Stimulated activated naive CD4-positive, alpha-beta T cell (primary cell): Measurements from ENCODE around the gene GLP2R.

Experiments
- DNase-seq, 6 experiments: peaks; one replicate each; lab custom pipeline; 2025; lab: John Stamatoyannopoulos, UW

Gene GLP2R

DNA sequence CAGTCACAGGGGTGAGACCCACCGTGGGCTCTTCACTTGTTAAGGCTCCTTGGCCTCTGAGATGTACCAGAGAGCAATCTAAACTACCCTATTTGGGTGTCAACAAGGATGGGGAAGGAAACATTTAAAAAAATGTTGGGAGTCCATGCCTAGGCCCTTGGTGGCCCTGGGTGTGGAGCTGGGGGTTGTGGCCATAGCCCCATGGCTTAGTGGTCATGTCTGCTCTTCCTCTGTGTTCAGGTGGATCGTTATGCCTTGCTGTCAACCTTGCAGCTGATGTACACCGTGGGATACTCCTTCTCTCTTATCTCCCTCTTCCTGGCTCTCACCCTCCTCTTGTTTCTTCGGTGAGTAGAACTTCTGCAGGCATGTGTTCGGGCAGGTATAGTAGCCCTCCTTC is 28.5 kb downstream of the GLP2R start:
- no peak for DNase-seq

DNA sequence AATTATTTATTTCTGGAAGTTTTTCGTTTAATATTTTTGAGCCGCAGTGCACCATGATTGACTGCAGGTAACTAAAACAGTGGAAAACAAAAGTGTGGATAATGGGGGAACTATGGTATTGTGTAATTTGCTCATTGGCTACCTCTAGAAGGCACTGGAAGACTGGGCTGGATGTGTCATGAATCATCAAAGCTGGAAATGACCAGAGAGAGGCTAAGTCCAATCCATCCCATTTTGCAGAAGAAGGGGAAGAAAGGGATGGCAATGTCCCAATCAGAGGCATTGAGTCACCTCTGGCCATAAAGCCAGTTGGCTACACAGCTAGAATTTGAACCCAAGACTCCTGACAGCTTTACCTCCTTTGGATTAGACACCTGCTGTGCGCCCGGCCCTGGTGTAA is 29.3 kb downstream of the GLP2R start:
- no peak for DNase-seq

- no peak for DNase-seq
Measured at GRCh38 chr17:9859781-9860180, 34.1 kb downstream of the GLP2R start.

DNA sequence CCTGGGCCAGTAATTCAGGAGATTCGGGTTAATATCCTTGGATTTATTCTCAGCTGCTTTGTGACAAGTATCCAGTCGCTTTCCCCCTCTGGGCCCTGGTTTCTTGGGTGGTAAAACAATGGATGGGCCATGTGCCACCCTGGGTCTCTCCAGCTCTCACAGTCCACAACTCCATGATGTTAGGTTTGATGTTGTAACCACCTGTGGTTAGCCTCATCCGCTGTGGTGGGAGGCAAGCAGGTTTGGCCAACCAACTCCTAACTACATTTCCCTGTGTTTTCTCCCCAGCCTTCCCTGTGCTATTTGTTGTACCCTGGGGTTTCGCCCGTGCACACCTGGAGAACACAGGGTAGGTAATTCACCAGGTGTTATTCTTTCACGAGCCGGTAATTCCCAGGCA is 35.1 kb downstream of the GLP2R start:
- DNase-seq, result no peak

DNA sequence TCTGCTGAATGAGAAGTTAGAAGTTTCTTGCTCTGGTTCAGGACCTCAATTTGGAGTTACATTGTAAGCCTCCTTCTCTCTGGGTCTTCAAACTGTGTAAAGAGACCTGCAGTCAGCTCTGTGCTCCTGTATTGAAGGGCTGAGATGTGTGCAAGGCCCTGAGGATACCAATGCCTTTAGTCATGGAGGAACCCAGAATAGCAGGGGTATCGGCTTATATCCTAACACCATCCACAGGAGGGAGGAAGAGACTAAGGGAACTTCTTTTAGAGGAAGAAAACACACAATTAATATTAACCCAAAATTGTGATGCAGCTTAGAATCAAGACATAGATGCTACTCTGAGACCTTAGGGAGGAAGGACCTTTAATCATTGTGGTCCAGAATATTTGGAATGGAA is 36.5 kb downstream of the GLP2R start:
- no peak for DNase-seq

DNA sequence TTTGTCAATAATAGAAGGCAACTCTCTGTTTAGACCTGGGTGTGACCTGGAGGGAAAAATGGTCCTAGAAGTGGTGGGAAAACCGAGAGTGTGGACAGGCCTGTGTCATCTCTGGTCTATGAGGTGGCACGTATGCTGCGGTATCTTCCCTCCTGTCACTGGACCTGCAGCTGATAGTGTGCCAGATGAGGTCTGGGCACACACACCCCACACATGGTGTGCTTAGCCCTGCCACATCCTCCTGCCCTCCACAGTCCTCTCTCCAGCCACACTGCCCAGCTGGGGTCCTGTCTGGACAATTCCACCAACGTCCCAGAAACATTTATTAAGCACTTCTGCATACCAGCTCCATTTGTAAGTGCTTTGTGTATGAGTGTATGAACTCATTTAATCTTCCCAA is 37.2 kb downstream of the GLP2R start:
- no peak for DNase-seq

DNA sequence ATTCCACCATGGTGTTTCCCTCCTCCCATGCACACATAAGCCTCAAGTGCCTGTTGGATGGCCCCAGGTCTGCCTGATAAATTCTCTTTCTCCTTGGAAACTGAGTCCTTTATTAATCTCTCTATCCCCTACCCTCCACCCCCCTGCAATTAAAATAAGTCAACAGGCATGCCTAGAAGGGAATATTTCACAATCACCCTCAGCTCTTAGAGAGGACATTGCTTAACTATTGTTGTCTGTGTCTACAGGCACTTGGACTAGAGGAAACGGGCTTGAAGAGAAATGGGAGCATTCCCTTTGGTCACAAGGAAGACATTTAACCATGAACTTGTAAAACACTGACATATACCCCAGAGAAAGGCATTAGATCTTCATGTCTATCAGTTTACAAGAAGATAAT is 39.9 kb downstream of the GLP2R start:
- no peak for DNase-seq

- no peak for DNase-seq
Measured at GRCh38 chr17:9868552-9868951, 42.8 kb downstream of the GLP2R start.

DNA sequence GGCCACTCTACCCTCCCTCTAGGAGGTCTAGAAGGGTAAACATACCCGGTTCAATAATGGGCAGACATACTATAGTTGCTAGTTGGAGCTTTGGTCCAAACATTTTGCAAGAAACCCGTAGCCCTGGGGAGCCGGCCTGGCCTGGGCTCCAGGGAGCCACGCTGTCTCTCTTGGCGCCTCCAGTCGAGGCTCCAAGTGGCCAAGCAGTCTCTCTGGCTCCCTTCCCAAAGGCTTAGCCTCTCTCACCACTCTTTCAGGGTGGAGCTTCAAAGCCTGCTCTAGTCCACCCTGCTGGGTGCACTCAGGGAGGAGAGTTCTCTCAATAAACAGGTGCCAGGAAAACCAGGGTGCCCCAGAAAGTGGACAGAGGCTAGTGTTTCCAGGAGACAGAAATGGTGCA is 47.1 kb downstream of the GLP2R start:
- no peak for DNase-seq

DNA sequence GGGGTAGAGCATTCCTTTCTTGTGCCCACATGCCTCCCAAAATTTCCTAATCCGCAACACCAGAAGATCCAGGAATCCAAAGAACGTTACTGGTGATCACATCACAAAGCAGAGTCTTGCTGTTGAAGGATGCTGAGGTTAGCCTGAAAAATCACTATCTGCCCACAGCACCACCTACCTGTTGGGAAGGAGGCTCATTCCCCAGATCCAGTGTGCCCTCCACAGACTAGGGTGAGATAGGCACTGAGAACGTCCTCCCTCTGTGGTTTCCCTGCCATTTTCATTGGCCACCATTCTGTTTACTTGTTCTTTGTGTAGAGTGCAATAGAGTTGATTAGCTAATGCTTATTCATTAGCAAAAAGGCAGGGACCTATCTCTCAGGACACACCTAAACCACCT is 49.0 kb downstream of the GLP2R start:
- DNase-seq, result no peak

DNA sequence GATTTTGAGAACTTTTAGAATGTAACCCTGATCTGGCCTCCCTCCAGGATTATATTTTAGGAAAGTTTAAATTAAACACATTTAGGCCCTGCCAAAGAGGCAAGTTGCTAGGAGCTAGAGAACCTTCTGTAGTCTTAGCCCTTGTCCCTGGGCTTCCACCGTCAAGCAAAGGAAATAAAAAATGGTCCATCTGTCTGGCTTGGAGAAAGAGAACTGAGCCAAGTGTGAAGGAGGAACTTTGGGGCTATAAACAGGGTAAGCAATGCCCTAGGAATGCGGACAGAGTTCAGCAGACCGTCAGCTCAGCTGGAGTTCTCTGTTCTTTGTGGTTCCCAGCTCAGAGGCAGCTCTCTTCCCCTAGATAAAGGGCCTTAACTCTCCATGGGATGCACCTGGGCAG is 49.7 kb downstream of the GLP2R start:
- DNase-seq, result no peak

DNA sequence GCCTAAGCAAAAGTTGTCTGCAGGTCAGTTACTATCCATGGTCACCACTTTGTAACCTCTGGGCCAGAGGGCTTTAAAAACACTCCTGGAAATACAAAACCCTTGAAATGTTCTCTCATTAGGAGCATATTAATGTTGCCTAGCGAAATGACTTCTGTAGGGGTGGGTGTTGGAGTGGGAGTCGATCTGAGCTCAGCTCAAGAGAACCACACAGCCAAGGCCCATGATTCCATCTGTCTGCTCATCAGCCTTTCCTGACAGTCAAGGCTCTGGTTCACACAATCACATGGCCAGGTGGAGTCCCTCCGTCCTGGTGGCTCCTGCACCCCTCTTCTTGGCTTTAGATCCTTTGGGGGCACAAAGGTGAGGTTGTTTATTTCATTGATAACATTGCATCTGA is 52.6 kb downstream of the GLP2R start:
- no peak for DNase-seq

DNA sequence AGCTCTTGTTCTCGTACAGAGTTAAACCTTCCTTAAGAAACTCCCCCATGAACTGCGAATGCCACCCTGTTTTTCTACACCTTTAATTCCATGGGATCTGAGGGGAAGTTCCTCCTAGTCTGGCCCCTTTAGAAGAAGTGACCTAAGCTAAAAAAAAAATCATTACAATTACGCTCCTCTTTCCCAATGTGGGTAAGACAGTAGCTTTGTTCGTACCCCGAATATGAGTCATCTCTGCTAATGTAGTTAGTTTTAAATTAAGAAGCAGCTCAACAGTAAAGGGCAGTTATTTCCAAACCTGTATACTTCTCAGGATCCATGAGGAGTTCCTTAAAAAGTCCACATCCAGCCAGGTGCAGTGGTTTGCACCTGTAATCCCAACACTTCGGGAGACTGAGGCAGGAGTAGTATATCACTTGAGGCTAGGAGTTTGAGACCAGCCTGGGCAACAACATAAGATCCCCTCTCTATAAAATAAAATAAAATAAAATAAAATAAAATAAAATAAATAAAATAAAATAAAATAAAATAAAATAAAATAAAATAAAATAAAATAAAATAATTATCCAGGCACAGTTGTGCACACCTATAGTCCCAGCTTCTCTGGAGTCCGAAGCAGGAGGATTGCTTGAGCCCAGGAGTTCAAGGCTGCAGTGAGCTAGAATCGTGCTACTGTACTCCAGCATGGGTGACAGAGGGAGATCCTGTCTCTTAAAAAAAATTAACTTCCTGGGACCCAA is 53.2 kb downstream of the GLP2R start:
- no peak for DNase-seq

- no peak for DNase-seq
Measured at GRCh38 chr17:9880582-9880999, 54.9 kb downstream of the GLP2R start.

GRCh38 chr17:9883451-9883850 is 57.7 kb downstream of the GLP2R start:
- no peak for DNase-seq

DNA sequence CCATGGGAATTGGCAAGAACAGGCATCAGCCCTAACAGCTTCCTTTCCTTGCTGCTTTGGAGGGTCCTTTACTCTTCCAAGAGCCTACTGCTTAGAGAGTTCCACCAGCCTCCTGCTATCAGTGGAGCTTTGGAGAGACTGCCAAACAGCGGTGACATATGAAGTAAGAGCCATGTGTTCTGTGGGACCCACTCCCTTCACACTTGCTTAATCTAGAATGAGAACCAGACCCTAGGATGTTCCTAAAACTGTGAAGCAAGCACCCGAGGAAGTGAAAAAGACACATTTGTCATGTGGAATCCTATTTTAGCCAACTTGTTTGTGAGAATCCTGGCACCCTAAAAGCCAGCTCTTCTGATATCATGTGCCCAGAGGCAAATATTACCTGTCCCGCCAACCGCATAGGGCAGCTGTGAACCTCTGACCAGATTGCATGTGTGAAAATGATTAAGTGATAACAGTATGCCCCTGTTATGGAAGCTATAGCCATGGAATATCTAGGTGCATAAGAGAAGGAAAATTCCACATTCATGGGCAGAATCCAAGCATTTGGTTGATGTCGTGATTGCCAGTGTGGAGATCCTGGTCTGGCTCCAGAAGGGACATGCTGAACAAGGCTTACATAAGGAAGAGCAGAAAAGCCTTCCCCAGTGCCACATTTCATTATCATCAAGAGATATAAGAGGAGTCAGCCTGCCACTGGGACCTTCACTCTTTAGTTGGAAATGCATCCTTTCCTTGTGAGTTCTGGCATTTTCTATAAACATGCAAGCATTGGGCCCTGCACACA is 60.6 kb downstream of the GLP2R start:
- DNase-seq, result no peak

DNA sequence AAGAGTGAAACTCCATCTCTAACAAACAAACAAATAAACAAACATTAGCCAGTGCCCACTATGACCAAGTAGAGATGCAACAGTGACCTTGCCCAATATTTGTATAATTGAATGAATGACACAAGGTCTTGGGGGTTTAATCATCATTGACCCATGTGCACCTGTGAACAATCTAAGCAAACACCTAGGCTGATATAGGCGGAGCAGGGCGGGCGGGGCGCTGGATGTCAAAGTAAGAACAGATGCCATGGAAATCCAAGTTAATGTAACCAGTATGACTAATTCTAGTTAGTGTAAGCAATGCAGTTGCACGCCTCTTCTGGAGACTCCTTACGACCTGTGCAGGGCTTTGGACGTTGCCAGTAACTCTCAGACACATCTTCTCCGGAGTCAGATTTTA is 61.8 kb downstream of the GLP2R start:
- no peak for DNase-seq

DNA sequence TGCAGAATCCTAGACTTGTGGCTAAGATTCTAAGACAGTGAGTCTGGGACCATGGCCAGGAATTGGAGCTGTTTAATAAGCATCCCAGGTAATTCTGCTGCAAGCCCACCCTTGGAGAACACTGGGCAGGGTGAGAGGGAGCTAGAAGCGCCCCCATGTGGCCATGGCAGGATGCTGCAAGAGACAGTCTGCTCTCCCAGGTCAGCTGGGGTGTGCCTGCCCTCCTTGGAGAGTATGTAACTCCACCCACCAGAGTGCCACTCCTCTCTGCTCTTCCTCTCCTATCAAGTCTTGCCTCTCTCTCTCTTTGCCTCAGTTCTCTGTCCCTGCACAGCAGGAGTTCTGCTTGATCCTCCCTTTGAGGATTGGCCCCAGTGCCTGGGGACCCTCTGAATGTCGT is 64.4 kb downstream of the GLP2R start:
- DNase-seq, result no peak

- DNase-seq, result no peak
Measured at GRCh38 chr17:9893411-9894012, 67.8 kb downstream of the GLP2R start.

GRCh38 chr17:9894231-9894630 is 68.5 kb downstream of the GLP2R start:
- DNase-seq, result no peak

- DNase-seq, result no peak
Measured at GRCh38 chr17:9895923-9896322, 70.2 kb downstream of the GLP2R start.

GRCh38 chr17:9897372-9897968 is 71.7 kb downstream of the GLP2R start:
- DNase-seq, result no peak

DNA sequence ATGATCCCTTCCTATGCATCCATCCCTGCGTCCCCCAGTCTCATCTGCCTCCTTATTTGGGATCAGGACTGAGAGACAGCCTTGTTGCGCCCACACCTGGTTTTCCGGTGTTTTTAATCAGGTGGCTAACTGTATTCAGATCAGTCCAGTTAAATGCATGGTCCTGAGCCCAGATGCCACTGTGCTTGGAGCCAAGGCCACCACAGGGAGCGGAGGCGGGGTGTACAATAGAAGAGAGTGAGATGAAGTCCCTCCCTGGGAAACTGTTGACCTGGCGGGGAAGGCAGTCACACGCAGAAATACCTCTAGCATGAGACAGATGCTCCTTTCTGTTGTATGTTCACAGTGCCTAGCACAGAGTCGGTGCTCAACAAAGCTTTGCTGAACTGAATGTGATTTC is 73.1 kb downstream of the GLP2R start:
- DNase-seq, result no peak
